Endothelial cell of umbilical vein (primary cell): ENCODE results near the gene MYO1A. TPM values are rescaled to one million over a fixed set of nuclear protein-coding genes. Genes with fewer than 3 reads are reported as not detected.
A peak's percentile ranks its signal among the peaks of the same experiment; 100 is the strongest.

Experiments used
- BruUV-seq: library from RNA; stranded (reverse); fragments of 400-500 nt; replicated peaks from 2 replicates; lab custom pipeline; 2021; lab: Mats Ljungman, UMichigan
- CTCF ChIA-PET: fragments of 300-600, 350-600 bp; sonication (Branson Sonifier 250); formaldehyde crosslinking; loops from one replicate; lab custom pipeline; 2021; ENCODE audit warnings: antibody characterized with exemption, inconsistent platforms; lab: Charles Lee
- POLR2A ChIA-PET: fragments of 300-600, 350-600 bp; sonication (Branson Sonifier 250); formaldehyde crosslinking; loops from one replicate; lab custom pipeline; 2021; ENCODE audit warnings: antibody characterized with exemption, inconsistent platforms; lab: Charles Lee
- DNase-seq: peaks from one replicate; pipeline ENCODE4 v3.0.0-alpha.2; 2011; ENCODE audit warnings: low read depth, low spot score
- FAIRE-seq: peaks from 2 replicates; lab custom pipeline; 2011; peaks lifted over from hg19 to GRCh38; lab: Jason Lieb, UNC
- H2AFZ ChIP-seq: 2 replicates; pipeline ENCODE4 v1.6.0; 2012; ENCODE audit warnings: low read depth, low read length, control low read depth, inconsistent platforms
- H3K27ac ChIP-seq: 2 replicates; pipeline ENCODE4 v1.5.1; 2011; ENCODE audit warnings: low read depth, mild to moderate bottlenecking, control low read depth, low read length, moderate library complexity; ENCODE audit not compliant: insufficient read depth
- H3K27me3 ChIP-seq, 2 experiments: 2 replicates each; pipeline versions ENCODE4 v1.6.0 to v1.6.1; 2011; ENCODE audit warnings: low read length in 2 of 2, mixed read lengths in 1 of 2; ENCODE audit not compliant: control insufficient read depth in 2 of 2, insufficient read depth in 2 of 2
- H3K36me3 ChIP-seq, 2 experiments: 2 replicates in 1 of 2; 3 replicates in 1 of 2; pipeline ENCODE4 v1.5.1; 2011; ENCODE audit warnings: low read length in 2 of 2, mild to moderate bottlenecking in 1 of 2, moderate library complexity in 1 of 2; ENCODE audit not compliant: control insufficient read depth in 2 of 2, insufficient read depth in 2 of 2; ENCODE audit errors: extremely low read depth in 1 of 2
- H3K4me1 ChIP-seq: 3 replicates; pipeline ENCODE4 v1.5.1; 2011; ENCODE audit warnings: mild to moderate bottlenecking, low read length; ENCODE audit not compliant: control insufficient read depth, insufficient read depth; ENCODE audit errors: extremely low read depth
- H3K4me2 ChIP-seq: 2 replicates; pipeline ENCODE4 v1.6.1; 2011; ENCODE audit warnings: low read length, control low read depth, mixed read lengths; ENCODE audit not compliant: insufficient read depth
- H3K4me3 ChIP-seq, 3 experiments: fragments of 200-600 bp in 1 of 3; sonication (generic), shearing (Covaris generic) in 1 of 3; replicated peaks in 1 of 3; 2 replicates each; pipeline ENCODE4 v1.5.1; 2011 to 2016; ENCODE audit warnings: control low read depth in 3 of 3, low read length in 3 of 3, mild to moderate bottlenecking in 2 of 3, inconsistent platforms in 1 of 3, low read depth in 1 of 3, moderate library complexity in 1 of 3; ENCODE audit not compliant: insufficient read depth in 1 of 3
- H3K79me2 ChIP-seq: 2 replicates; pipeline ENCODE4 v1.6.0; 2012; ENCODE audit warnings: low read length, inconsistent platforms; ENCODE audit not compliant: control insufficient read depth, insufficient read depth
- H3K9ac ChIP-seq: replicated peaks from 2 replicates; pipeline ENCODE3; 2011; ENCODE audit warnings: low read length, control low read depth; ENCODE audit not compliant: insufficient read depth; ENCODE audit errors: extremely low read depth
- H3K9me1 ChIP-seq: replicated peaks from 3 replicates; pipeline ENCODE4 v1.6.0; 2011; ENCODE audit warnings: mild to moderate bottlenecking, low read length; ENCODE audit not compliant: control insufficient read depth, insufficient read depth; ENCODE audit errors: extremely low read depth
- H3K9me3 ChIP-seq: replicated peaks from 2 replicates; pipeline ENCODE4 v1.5.1; 2012; ENCODE audit warnings: low read length, inconsistent platforms; ENCODE audit not compliant: control insufficient read depth, insufficient read depth
- H4K20me1 ChIP-seq: replicated peaks from 2 replicates; pipeline ENCODE3; 2011; ENCODE audit warnings: mild to moderate bottlenecking, low read length; ENCODE audit not compliant: control insufficient read depth, insufficient read depth; ENCODE audit errors: extremely low read depth
- CTCF ChIP-seq, 2 donors: IDR thresholded peaks; 1 replicate in 1 of 2; 2 replicates in 1 of 2; pipeline ENCODE4 v1.5.1; 2011; ENCODE audit warnings: low read length in 2 of 2, mild to moderate bottlenecking in 2 of 2, moderate library complexity in 2 of 2, control low read depth in 1 of 2, inconsistent platforms in 1 of 2, low read depth in 1 of 2; ENCODE audit not compliant: insufficient read depth in 1 of 2; ENCODE audit errors: extremely low read depth in 1 of 2
- FOS ChIP-seq: IDR thresholded peaks from 2 replicates; pipeline ENCODE4 v1.6.1; 2011; ENCODE audit warnings: mild to moderate bottlenecking, low read length, moderate library complexity, borderline replicate concordance; ENCODE audit not compliant: insufficient read depth
- MYC ChIP-seq: IDR thresholded peaks from one replicate; pipeline ENCODE4 v1.6.1; 2011; ENCODE audit warnings: mild to moderate bottlenecking, low read depth, low read length
- POLR2A ChIP-seq: IDR thresholded peaks from 2 replicates; pipeline ENCODE4 v1.6.1; 2012; ENCODE audit warnings: low read depth, mild to moderate bottlenecking, control low read depth, low read length
- dilution Hi-C: fragments of 300-500 bp; cut with MboI; formaldehyde crosslinking; loops from one replicate; pipeline ENCODE4 v1.15.0; 2019; ENCODE audit warnings: low sequenced_read_pairs; ENCODE audit not compliant: extremely low pct_ligation_motif_present
- intact Hi-C: fragments of 100-400 bp; cut with micrococcal nuclease; formaldehyde crosslinking; loops from one replicate; pipeline ENCODE4 v1.10.0; 2022
- polyA plus RNA-seq, 4 experiments: library from polyadenylated mRNA; depleted of rRNA in 3 of 4; stranded (reverse) in 3 of 4; unstranded in 1 of 4; fragments of >200 nt; gene quantifications; 2 replicates each; pipeline versions ENCODE4 v1.2.1 to v1.2.3, GENCODE V29; 2011 to 2012; ENCODE audit warnings: missing spikeins in 1 of 4
- total RNA-seq: library from RNA; stranded (reverse); gene quantifications from 2 replicates; pipeline ENCODE4 v1.2.3, GENCODE V29; 2021

MYO1A gene
- total and polyA plus RNA-seq, 2 donors (not counting 3 experiments of a cell fraction or from before 2014, with no cell fraction given), result not detected

- dilution Hi-C loops, result no loop called here
- CTCF ChIA-PET, result interaction anchor here (2.3 to 14.4 kb wide), 3 partner anchors 9 to 23 kb away, joined by 12 to 158 read pairs (median 122); partner anchors contain the start of genes NEMP1 and STAT6
- Histone ChIP-seq H4K20me1 (no peaks in the 10 kb centered on the region), H3K79me2 (peaks cover 16% of the 10 kb centered on the region), H3K4me2 (peak overlapping the region; percentile 57), H3K27ac (peak overlapping the region; percentile 76), H3K36me3 (peaks cover 0 to 12% of the 10 kb centered on the region in 2 experiments), H3K4me3 (peak overlapping the region; percentile 36 to 70 (median 55)), H3K27me3 (no peaks in the 10 kb centered on the region), H3K9ac (peak overlapping the region; percentile 33), H3K9me3 (no peaks in the 10 kb centered on the region), H3K4me1 (peaks cover 16% of the 10 kb centered on the region), H3K9me1 (no peaks in the 10 kb centered on the region), H2AFZ (peak overlapping the region; percentile 79)
- FAIRE-seq (peak; percentile 81), DNase-seq (peak; percentile 88)
- POLR2A ChIA-PET, result interaction anchor here (1.2 to 2.5 kb wide), 3 partner anchors 9 to 24 kb away, joined by 3 to 11 read pairs (median 7); partner anchors contain the start of genes NEMP1 and STAT6
- intact Hi-C loops, result loop anchor here (1.0 to 5.0 kb wide), 3 partner anchors 10 to 401 kb away; partner anchors contain the start of genes NEMP1 and PTGES3
- TSS peak; percentile 84 for BruUV-seq
- peak; percentile 39 for TF ChIP-seq FOS
- no peak for TF ChIP-seq POLR2A
These were observed 37.9 kb upstream of the MYO1A start for GRCh38 chr12:57087691-57088353.

GRCh38 chr12:57087010-57087690 is 37.2 kb upstream of the MYO1A start:
- no TSS peak for BruUV-seq
- POLR2A ChIA-PET, result interaction anchor here (0.7 to 2.5 kb wide), 3 partner anchors 8 to 25 kb away, joined by 6 to 11 read pairs (median 7); partner anchors contain the start of genes NEMP1 and STAT6
- TF ChIP-seq CTCF (IDR thresholded peaks at IDR 0.05; ENCODE audit: extremely low read depth in 1 of 2, insufficient read depth in 1 of 2, low read depth in 1 of 2, low read length in 2 of 2) (no peak), MYC (no peak)
- H3K27ac ChIP-seq, result peak overlapping the region; percentile 82
- H4K20me1 ChIP-seq, result no peaks in the 10 kb centered on the region
- H3K79me2 ChIP-seq, result peaks cover 16% of the 10 kb centered on the region
- intact Hi-C loops, result loop anchor here (1.0 to 5.0 kb wide), 2 partner anchors 9 to 400 kb away; partner anchors contain the start of genes NEMP1 and PTGES3
- H3K4me1 ChIP-seq, result peaks cover 16% of the 10 kb centered on the region
- FAIRE-seq (peak; percentile 78), DNase-seq (peak; percentile 76)
- dilution Hi-C loops, result no loop called here
- peak overlapping the region; percentile 89 for H3K4me2 ChIP-seq
- no peaks in the 10 kb centered on the region for H3K9me3 ChIP-seq
- H3K9me1 ChIP-seq, result no peaks in the 10 kb centered on the region
- peak overlapping the region; percentile 70 to 81 (median 79) for H3K4me3 ChIP-seq
- CTCF ChIA-PET, result interaction anchor here (1.0 to 14.4 kb wide), 4 partner anchors 8 to 24 kb away, joined by 3 to 158 read pairs (median 11); partner anchors contain the start of genes NEMP1 and STAT6
- peak overlapping the region; percentile 87 for H3K9ac ChIP-seq
- H3K36me3 ChIP-seq, result peaks cover 0 to 6% of the 10 kb centered on the region in 2 experiments
- H2AFZ ChIP-seq, result peak overlapping the region; percentile 79
- no peaks in the 10 kb centered on the region for H3K27me3 ChIP-seq
